ENCODE results near the gene TGFB3. TPM values are rescaled to one million over a fixed set of nuclear protein-coding genes. Genes with fewer than 3 reads are reported as not detected.

Gene TGFB3
- total RNA-seq, 2 experiments from 2014 or later: 1.1 to 5.5 TPM

DNA sequence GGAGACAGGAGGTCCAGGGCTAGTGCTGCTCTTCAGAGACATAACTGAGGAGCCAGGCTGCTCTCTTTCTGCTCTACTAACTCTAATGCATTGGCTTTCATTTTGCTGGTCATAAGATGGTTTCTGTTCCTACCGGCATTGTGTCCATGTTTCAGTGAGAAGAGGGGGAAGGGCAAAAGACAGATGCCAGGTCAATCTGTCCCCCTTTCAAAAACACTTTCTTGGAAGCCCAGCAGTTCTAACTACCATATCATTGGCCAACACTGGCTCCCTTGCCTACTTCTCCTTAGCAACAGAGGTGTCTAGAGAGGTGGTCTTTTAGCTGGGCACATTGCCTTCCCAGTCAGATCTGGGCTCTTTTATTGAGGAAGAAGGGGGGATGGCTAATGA, 63.9 kb downstream of the TGFB3 start:
- ChIA-PET CTCF (ENCODE audit: unreplicated experiment) (no interaction called here), POLR2A (interaction anchor here (0.5 kb wide), 1 partner anchor 236 kb away, joined by 3 read pairs; no protein-coding TSS in a partner anchor)
- TF ChIP-seq CTCF (conservative IDR thresholded peaks at IDR 0.05; ENCODE audit: low read length): no peak
- no peak for TF ChIP-seq EZH2phosphoT487 (IDR thresholded peaks at IDR 0.05; ENCODE audit: borderline replicate concordance, low read depth, low read length)
- Histone ChIP-seq H3K4me2 (ENCODE audit: low read length) (no peak overlapping the region), H3K4me1 (ENCODE audit: insufficient read depth, low read length, poor library complexity, severe bottlenecking) (no peaks in the 10 kb centered on the region), H3K27ac (ENCODE audit: low read depth, low read length, poor library complexity, severe bottlenecking) (no peak overlapping the region), H3K4me3 (ENCODE audit: low read depth, low read length, poor library complexity, severe bottlenecking) (no peak overlapping the region), H3K36me3 (ENCODE audit: insufficient read depth, low read length) (no peaks in the 10 kb centered on the region; the same call in 1 of the 2 replicates), H2AFZ (ENCODE audit: low read length) (no peak overlapping the region), H3K9me2 (ENCODE audit: insufficient read depth, low read length) (no peaks in the 10 kb centered on the region), H3K79me2 (ENCODE audit: insufficient read depth, low read depth, low read length) (no peaks in the 10 kb centered on the region), H3K9me3 (ENCODE audit: low read length) (no peaks in the 10 kb centered on the region), H4K20me1 (ENCODE audit: insufficient read depth, low read length) (no peaks in the 10 kb centered on the region)
- BruUV-seq (replicated peaks): no TSS peak
- DNase-seq (ENCODE audit: low spot score): no peak
- intact Hi-C loops (cut with micrococcal nuclease; ENCODE audit: unreplicated experiment): loop anchor here (5.0 kb wide), 1 partner anchor 34 kb away; no protein-coding TSS in a partner anchor

- Histone ChIP-seq H3K79me2 (ENCODE audit: insufficient read depth, low read depth, low read length) (no peaks in the 10 kb centered on the region), H4K20me1 (ENCODE audit: insufficient read depth, low read length) (no peaks in the 10 kb centered on the region), H2AFZ (ENCODE audit: low read length) (no peak overlapping the region), H3K4me1 (ENCODE audit: insufficient read depth, low read length, poor library complexity, severe bottlenecking) (no peaks in the 10 kb centered on the region), H3K4me3 (ENCODE audit: low read depth, low read length, poor library complexity, severe bottlenecking) (no peak overlapping the region), H3K4me2 (ENCODE audit: low read length) (no peak overlapping the region), H3K9me3 (ENCODE audit: low read length) (no peaks in the 10 kb centered on the region), H3K36me3 (ENCODE audit: insufficient read depth, low read length) (no peaks in the 10 kb centered on the region; the same call in 1 of the 2 replicates), H3K9me2 (ENCODE audit: insufficient read depth, low read length) (no peaks in the 10 kb centered on the region), H3K27ac (ENCODE audit: low read depth, low read length, poor library complexity, severe bottlenecking) (no peak overlapping the region)
- DNase-seq (ENCODE audit: low spot score): no peak
- intact Hi-C loops (cut with micrococcal nuclease; ENCODE audit: unreplicated experiment): loop anchor here (5.0 kb wide), 1 partner anchor 35 kb away; no protein-coding TSS in a partner anchor
- BruUV-seq (replicated peaks): no TSS peak
- ChIA-PET CTCF (ENCODE audit: unreplicated experiment) (no interaction called here), POLR2A (no interaction called here)
- TF ChIP-seq CTCF (conservative IDR thresholded peaks at IDR 0.05; ENCODE audit: low read length): no peak
- no peak for TF ChIP-seq EZH2phosphoT487 (IDR thresholded peaks at IDR 0.05; ENCODE audit: borderline replicate concordance, low read depth, low read length)
Measured at GRCh38 chr14:75917322-75917945, 64.4 kb downstream of the TGFB3 start.

- TF ChIP-seq EZH2phosphoT487 (IDR thresholded peaks at IDR 0.05; ENCODE audit: borderline replicate concordance, low read depth, low read length): no peak
- no peak for TF ChIP-seq CTCF (conservative IDR thresholded peaks at IDR 0.05; ENCODE audit: low read length)
- H3K4me2 ChIP-seq (ENCODE audit: low read length): no peak overlapping the region
- intact Hi-C loops (cut with micrococcal nuclease; ENCODE audit: unreplicated experiment): loop anchor here (5.0 kb wide), 1 partner anchor 37 kb away; no protein-coding TSS in a partner anchor
- no peaks in the 10 kb centered on the region for H3K9me3 ChIP-seq (ENCODE audit: low read length)
- no peak overlapping the region for H2AFZ ChIP-seq (ENCODE audit: low read length)
- no peaks in the 10 kb centered on the region for H4K20me1 ChIP-seq (ENCODE audit: insufficient read depth, low read length)
- no peak overlapping the region for H3K27ac ChIP-seq (ENCODE audit: low read depth, low read length, poor library complexity, severe bottlenecking)
- no peaks in the 10 kb centered on the region for H3K4me1 ChIP-seq (ENCODE audit: insufficient read depth, low read length, poor library complexity, severe bottlenecking)
- DNase-seq (ENCODE audit: low spot score): no peak
- ChIA-PET CTCF (ENCODE audit: unreplicated experiment) (no interaction called here), POLR2A (no interaction called here)
- H3K9me2 ChIP-seq (ENCODE audit: insufficient read depth, low read length): no peaks in the 10 kb centered on the region
- no peaks in the 10 kb centered on the region for H3K36me3 ChIP-seq (ENCODE audit: insufficient read depth, low read length)
- no TSS peak for BruUV-seq (replicated peaks)
- no peak overlapping the region for H3K4me3 ChIP-seq (ENCODE audit: low read depth, low read length, poor library complexity, severe bottlenecking)
- H3K79me2 ChIP-seq (ENCODE audit: insufficient read depth, low read depth, low read length): no peaks in the 10 kb centered on the region
Measured at GRCh38 chr14:75915045-75915444, 66.8 kb downstream of the TGFB3 start.
